Activated CD4-positive, CD25-positive, alpha-beta regulatory T cell treated with anti-CD3 and anti-CD28 coated beads, Interleukin-2, amount 50 U/mL, for 16 hours (primary cell): ENCODE results near the gene ABCA3.

Experiments used
- DNase-seq: peaks from one replicate; pipeline ENCODE4 v3.0.0-alpha.2; 2020; ENCODE audit warnings: low read depth, low spot score

Gene ABCA3

DNA sequence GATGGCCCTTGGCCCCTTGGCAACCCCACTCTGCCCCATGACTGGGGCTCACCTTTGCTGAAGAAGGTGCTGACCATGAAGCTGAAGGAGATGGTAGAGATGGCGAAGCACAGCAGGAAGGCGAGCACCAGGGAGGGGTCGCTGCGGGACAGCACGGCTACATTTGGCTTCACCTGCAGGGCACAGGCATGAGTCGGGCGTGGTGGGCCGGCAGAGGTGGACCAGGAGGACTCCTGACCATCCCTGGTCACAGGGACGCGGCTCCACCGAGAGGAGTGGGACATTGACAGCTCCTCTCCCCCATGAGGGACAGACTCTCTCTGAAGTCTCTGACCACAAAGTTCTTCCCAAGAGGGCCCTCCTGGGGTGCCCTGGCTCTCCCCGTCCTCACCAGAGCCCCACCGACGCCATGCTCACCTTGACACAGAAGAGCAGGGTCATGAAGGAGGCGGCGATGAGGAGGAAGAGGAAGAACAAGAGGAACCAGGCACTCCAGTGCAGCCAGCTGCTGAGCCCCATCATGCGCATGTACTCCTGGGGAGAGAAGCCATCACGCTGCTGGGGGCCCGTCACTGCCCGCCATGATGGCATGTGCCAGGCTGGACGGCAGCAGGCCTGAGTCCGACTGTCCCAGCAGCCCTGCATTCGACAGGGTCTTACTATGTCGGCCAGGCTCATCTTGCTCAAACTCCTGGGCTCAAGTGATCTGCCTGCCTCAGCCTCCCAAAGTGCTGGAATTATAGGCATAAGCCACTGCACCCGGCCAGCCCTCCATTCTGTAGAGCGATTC, 23.1 kb downstream of the ABCA3 start:
- DNase-seq, result no peak

- DNase-seq, result no peak
Observed at GRCh38 chr16:2308089-2308962, 32.2 kb downstream of the ABCA3 start.

- DNase-seq, result no peak
Observed at GRCh38 chr16:2299915-2300192, 40.7 kb downstream of the ABCA3 start.

GRCh38 chr16:2299121-2299914, 41.2 kb downstream of the ABCA3 start:
- no peak for DNase-seq

DNA sequence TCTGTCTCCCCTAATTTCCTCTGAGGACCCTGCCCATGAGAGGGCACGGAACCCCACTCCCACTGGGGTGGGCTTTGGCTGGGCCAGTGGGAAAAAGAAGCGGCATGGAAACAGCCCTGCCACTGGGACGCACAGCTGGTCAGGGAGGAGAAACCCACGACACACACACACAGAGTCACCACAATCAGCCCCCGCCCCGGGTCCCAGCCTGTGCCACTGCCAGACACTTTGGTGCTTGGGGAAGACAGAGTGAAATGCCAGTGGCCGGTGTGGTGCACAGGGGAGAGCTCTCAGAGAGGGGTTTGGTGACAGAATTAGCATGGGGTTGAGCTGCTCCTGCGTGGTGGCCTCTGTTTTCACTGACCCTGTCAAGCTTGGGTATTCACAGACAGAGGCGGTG, 41.9 kb downstream of the ABCA3 start:
- DNase-seq, result no peak

GRCh38 chr16:2297506-2297860, 43.0 kb downstream of the ABCA3 start:
- DNase-seq, result no peak

DNA sequence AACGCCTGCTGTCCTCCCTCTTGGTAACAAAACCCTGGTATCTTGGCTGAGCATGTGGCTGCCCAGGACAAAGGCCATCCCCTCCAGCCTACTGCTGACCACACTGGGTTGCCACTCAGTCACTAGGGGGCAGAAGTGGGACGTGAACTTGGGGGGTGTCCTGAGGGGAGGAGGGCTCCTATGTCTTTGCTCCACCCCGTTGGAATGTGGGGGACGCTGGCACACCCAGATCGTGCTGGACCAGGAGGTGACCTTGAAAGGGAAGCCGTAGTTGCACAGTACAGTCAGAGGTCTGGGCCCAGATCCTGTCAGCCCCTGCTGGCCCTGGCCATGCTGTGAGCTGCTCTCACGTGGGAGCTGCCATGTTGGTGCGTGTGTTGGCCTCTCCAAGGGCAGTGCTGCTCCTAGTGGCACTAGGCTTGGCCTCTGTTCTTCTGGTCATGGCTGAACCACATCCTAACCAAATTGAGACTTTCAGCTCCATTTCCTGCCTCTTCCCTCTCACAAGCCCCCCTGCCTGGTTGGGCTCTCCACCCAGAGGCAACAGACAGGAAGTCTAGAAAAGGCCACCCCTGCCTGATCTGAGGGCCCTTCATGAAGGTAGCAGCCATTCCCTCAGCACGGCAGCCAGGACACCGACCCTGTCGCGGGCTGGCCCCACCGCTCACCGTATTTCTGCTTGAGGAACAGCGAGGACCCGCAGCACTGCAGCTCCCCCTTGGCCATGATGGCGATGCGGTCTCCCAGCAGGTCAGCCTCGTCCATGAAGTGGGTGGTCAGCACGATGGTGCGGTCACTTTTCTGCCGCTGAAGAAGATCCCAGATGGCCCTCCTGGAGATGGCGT, 43.6 kb downstream of the ABCA3 start:
- DNase-seq, result no peak

- DNase-seq, result no peak
Observed at GRCh38 chr16:2295056-2295798, 45.3 kb downstream of the ABCA3 start.

GRCh38 chr16:2292221-2292620, 48.3 kb downstream of the ABCA3 start:
- no peak for DNase-seq

GRCh38 chr16:2289282-2289681, 51.2 kb downstream of the ABCA3 start:
- DNase-seq, result no peak

GRCh38 chr16:2288726-2289125, 51.8 kb downstream of the ABCA3 start:
- no peak for DNase-seq

DNA sequence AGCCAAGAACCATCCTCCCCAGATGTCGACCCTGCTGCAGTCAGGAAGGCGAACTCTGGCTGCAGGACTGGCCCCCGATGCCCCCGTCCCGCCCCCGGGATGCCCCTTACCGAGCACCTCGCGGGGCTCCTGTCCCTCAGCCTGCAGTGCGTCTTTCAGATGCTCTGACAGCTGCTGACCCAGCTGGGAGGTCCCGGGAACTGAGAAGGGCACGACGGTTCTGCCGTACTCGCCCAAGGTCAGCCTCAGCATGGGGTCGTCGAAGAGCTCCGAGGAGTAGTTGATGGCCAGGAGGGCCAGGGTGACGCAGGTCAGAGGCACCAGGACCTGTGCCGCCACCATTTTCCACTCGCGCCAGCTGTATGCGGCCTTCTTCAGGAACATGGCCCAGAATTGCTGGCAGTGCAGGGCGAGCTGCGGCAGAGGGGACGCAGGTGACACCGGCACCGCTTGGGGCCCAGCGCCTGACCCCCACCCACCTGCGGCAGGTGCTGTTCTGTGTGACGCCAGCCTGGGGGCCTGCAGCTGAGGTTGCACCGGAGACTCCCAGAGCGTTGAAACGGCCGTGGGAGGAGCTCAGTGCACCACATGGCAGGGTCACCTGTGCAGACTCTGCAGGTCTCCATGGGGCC, 52.5 kb downstream of the ABCA3 start:
- no peak for DNase-seq

- no peak for DNase-seq
Observed at GRCh38 chr16:2286550-2286949, 54.0 kb downstream of the ABCA3 start.

DNA sequence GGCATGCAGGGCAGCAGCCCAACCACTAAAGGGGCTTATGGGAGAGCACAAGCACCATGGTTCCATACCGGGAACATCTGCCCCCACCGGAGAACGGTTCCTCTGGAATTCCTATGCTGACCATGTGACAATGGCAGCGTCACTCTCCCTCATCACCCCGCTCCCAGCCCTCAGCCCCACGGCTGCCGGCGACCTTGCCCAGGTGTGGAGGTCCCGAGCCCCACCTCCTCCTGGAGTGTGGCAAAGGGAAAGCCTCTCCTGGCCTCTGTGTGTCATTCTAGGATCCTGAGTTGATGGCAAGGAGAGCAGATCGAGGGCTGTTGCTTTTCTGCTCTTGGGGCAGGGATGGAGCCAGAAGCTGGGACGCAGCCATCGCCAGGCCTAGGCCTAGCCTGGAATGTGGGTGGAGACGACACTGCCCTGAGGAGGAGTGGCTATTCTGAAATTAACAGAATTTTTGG, 54.8 kb downstream of the ABCA3 start:
- DNase-seq, result no peak

GRCh38 chr16:2284797-2285576, 55.5 kb downstream of the ABCA3 start:
- no peak for DNase-seq

- no peak for DNase-seq
Observed at GRCh38 chr16:2284001-2284770, 56.3 kb downstream of the ABCA3 start.

GRCh38 chr16:2282866-2283555, 57.5 kb downstream of the ABCA3 start:
- no peak for DNase-seq

- no peak for DNase-seq
Observed at GRCh38 chr16:2282262-2282661, 58.3 kb downstream of the ABCA3 start.
